Body of pancreas (tissue), 4 donors: Measurements from ENCODE around the gene SIAH3.

Experiments
- POLR2A ChIP-seq, 3 donors: fragments of 450-650 bp; IDR thresholded peaks; one replicate each; pipeline ENCODE4 v1.6.1; 2016; ENCODE audit warnings: antibody characterized with exemption in 3 of 3, mild to moderate bottlenecking in 2 of 3
- TF ChIP-seq, protein P1 (sequence below), 7 experiments: fragments of 450-650 bp in 4 of 7; fragments of 200-600 bp in 3 of 7; sonication (generic) in 3 of 7; IDR thresholded peaks; one replicate each; pipeline ENCODE4 v1.5.1; 2016 to 2019; ENCODE audit warnings: antibody characterized with exemption in 7 of 7

DNA sequence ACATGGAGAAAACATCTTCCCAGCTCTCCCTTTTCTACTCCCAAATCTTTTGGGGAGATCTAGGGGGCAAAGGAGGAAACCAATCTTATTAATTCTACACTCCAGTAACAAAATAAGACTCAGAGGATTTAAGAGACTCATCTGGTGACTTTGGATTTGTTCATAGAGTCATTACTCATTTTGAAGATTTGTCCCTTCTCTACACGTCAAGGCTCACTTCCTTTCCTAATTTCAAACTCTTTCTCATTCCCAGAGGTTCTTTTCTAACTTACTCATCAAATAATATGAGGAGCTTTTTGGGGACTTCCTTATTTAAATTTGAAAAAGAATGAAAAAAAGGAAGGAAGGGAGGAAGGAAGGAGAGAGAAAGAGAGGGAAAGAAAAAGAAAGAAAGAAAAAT, 14.4 kb downstream of the SIAH3 start:
- no peak for TF ChIP-seq POLR2A (IDR thresholded peaks at IDR 0.05)
- TF ChIP-seq, protein P1, sequence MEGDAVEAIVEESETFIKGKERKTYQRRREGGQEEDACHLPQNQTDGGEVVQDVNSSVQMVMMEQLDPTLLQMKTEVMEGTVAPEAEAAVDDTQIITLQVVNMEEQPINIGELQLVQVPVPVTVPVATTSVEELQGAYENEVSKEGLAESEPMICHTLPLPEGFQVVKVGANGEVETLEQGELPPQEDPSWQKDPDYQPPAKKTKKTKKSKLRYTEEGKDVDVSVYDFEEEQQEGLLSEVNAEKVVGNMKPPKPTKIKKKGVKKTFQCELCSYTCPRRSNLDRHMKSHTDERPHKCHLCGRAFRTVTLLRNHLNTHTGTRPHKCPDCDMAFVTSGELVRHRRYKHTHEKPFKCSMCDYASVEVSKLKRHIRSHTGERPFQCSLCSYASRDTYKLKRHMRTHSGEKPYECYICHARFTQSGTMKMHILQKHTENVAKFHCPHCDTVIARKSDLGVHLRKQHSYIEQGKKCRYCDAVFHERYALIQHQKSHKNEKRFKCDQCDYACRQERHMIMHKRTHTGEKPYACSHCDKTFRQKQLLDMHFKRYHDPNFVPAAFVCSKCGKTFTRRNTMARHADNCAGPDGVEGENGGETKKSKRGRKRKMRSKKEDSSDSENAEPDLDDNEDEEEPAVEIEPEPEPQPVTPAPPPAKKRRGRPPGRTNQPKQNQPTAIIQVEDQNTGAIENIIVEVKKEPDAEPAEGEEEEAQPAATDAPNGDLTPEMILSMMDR (IDR thresholded peaks at IDR 0.05), result no peak
